Gastroesophageal sphincter (tissue), 3 donors: Measurements from ENCODE around the gene PRKG1.

Experiments
- EP300 ChIP-seq: sonication (generic); formaldehyde crosslinking; IDR thresholded peaks from one replicate; pipeline ENCODE4 v1.6.1; 2017; ENCODE audit warnings: antibody characterized with exemption, mild to moderate bottlenecking
- POLR2A ChIP-seq, 2 donors: fragments of 450-650 bp; IDR thresholded peaks; one replicate each; pipeline ENCODE4 v1.6.1; 2017; ENCODE audit warnings: antibody characterized with exemption in 2 of 2, mild to moderate bottlenecking in 2 of 2, moderate library complexity in 1 of 2
- TF ChIP-seq, protein P1 (sequence below), 4 experiments: fragments of 200-600 bp in 2 of 4; fragments of 450-650 bp in 2 of 4; sonication (generic) in 1 of 4; IDR thresholded peaks; one replicate each; pipeline ENCODE4 v1.5.1; 2017 to 2019; ENCODE audit warnings: antibody characterized with exemption in 4 of 4, mild to moderate bottlenecking in 2 of 4, moderate library complexity in 2 of 4

DNA sequence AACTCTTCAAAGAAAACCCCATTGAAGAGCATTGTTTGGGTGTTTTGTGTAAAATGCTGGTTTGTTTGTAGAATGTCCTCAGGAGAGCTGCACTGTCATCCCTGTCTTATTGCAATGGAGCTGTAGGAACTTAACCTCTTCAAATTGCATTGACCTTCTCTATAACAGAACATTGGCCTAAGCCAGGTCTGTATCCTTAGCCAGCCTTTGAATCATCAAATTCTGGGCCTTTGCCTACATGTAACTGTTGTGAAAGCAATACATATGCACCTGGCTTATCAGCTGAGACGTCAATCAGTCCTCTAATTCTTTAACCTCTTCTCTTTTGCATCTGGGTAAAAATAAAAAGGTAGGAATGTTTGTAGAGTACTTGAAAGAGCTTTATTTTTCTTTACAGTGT, 429.1 kb downstream of the PRKG1 start:
- TF ChIP-seq EP300 (no peak), POLR2A (IDR thresholded peaks at IDR 0.05) (no peak)
- TF ChIP-seq, protein P1, sequence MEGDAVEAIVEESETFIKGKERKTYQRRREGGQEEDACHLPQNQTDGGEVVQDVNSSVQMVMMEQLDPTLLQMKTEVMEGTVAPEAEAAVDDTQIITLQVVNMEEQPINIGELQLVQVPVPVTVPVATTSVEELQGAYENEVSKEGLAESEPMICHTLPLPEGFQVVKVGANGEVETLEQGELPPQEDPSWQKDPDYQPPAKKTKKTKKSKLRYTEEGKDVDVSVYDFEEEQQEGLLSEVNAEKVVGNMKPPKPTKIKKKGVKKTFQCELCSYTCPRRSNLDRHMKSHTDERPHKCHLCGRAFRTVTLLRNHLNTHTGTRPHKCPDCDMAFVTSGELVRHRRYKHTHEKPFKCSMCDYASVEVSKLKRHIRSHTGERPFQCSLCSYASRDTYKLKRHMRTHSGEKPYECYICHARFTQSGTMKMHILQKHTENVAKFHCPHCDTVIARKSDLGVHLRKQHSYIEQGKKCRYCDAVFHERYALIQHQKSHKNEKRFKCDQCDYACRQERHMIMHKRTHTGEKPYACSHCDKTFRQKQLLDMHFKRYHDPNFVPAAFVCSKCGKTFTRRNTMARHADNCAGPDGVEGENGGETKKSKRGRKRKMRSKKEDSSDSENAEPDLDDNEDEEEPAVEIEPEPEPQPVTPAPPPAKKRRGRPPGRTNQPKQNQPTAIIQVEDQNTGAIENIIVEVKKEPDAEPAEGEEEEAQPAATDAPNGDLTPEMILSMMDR (IDR thresholded peaks at IDR 0.05) = no peak
